Aorta (tissue), 5 donors: ENCODE data around the gene SETD5. TPM values are rescaled to one million over a fixed set of nuclear protein-coding genes. Genes with fewer than 3 reads are reported as not detected.

Source experiments
- ATAC-seq: fragments of 200-7000 bp; cut with Tn5 transposase; one replicate; pipeline ENCODE4 v1.9.1; 2022; ENCODE audit warnings: moderate library complexity; ENCODE audit not compliant: low FRiP score
- DNase-seq, 2 donors: peaks; one replicate each; pipeline ENCODE4 v3.0.0-alpha.2; 2020
- H3K27ac ChIP-seq, 2 donors: one replicate each; pipeline ENCODE4 v1.5.1; 2013; ENCODE audit warnings: low read length in 2 of 2, mild to moderate bottlenecking in 2 of 2, moderate library complexity in 2 of 2, control low read depth in 1 of 2, inconsistent platforms in 1 of 2, low read depth in 1 of 2
- H3K27me3 ChIP-seq, 2 donors: one replicate each; pipeline ENCODE4 v1.6.1; 2013; ENCODE audit warnings: control low read depth in 1 of 2, low read length in 1 of 2, mild to moderate bottlenecking in 1 of 2, moderate library complexity in 1 of 2; ENCODE audit not compliant: insufficient read depth in 2 of 2, control insufficient read depth in 1 of 2
- H3K36me3 ChIP-seq, 2 donors: one replicate each; pipeline ENCODE4 v1.6.1; 2013; ENCODE audit warnings: control low read depth in 1 of 2, low read length in 1 of 2, mild to moderate bottlenecking in 1 of 2; ENCODE audit not compliant: insufficient read depth in 2 of 2, control insufficient read depth in 1 of 2
- H3K4me1 ChIP-seq, 2 donors: one replicate each; pipeline ENCODE4 v1.6.1; 2013; ENCODE audit warnings: low read length in 2 of 2, control low read depth in 1 of 2, mild to moderate bottlenecking in 1 of 2, moderate library complexity in 1 of 2; ENCODE audit not compliant: insufficient read depth in 2 of 2, control insufficient read depth in 1 of 2
- H3K4me3 ChIP-seq, 2 donors: one replicate each; pipeline ENCODE4 v1.5.1; 2013; ENCODE audit warnings: low read length in 2 of 2, control low read depth in 1 of 2, mild to moderate bottlenecking in 1 of 2
- H3K9me3 ChIP-seq: one replicate; pipeline ENCODE4 v1.6.1; 2013; ENCODE audit warnings: mild to moderate bottlenecking, low read length; ENCODE audit not compliant: control insufficient read depth
- WGBS, 2 donors: extraction: QIAGEN DNeasy Blood & Tissue Kit; methylation state at CpG; one replicate each; pipeline ENCODE4 v1.1.7; 2013; 5-methylcytosine and 5-hydroxymethylcytosine counted together
- intact Hi-C, 2 donors: fragments of 100-400 bp; cut with DNase I; formaldehyde crosslinking; loops; one replicate each; pipeline versions ENCODE4 v1.14.2 to v1.15.0; 2022
- polyA plus RNA-seq, 2 donors: library from polyadenylated mRNA; stranded (reverse); fragments of 200-250 nt; gene quantifications; one replicate each; pipeline ENCODE4 v1.2.3, GENCODE V29; 2013
- total RNA-seq, 2 donors: library from RNA; stranded (reverse); fragmentation: NEBNext Ultra II Directional; extraction: Animal tissue kit (Norgen Biotek cat#: 25700); gene quantifications; one replicate each; pipeline ENCODE4 v1.2.1, GENCODE V29; 2021
- donor health status: healthy with polysubstance abuse.
- donor health status: Bipolar disorder and iron deficiency.
- donor health status: DM: no; HTN: no; CAD: no.
- donor health status: DM: no; HTN: no; CAD: no.
- donor health status: DM: yes; HTN: yes; CAD: no.

The SETD5 gene
- total and polyA plus RNA-seq, 4 donors, result 13.9 to 200 (median 92.7) TPM

DNA sequence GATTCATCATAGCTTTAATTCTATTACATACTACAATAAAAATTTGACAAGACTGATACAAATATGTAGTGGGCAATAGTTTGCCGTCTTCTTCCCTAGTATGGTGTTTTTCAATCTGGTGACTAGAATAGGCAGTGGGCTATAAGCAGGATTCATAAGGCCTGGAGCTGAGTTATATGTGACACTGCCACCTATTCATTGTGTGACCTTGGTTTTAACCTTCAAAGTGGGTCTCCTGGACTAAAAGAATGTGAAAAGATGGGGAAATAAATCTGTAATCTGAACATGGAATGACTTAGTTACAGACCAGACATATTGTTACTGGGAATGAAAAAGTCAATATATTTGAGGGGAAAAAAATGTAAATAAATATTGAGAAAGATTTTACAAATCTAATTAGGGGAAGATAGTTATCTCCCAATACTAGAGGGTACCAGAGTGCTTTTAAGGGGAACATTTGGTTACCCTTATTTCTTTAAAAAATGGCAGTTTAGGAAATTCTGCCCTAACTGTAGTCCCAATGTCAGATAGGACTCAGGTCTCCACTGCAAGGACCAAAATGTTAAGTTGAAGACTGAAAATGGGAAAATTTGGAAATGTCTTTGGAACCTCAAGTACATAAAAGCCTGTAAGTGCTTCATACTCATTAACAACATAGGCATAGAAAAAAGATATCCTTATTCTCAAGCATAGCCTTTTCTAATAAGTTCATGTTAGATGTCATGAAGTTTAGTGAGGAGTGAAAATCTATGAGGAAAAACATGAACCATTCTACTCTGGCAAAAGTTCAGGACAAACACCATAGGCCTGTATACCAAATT lies 10.7 kb upstream of the SETD5 start:
- ATAC-seq (no peak), DNase-seq (no peak)
- Histone ChIP-seq H3K36me3 (peaks cover 3 to 16% of the 10 kb centered on the region in 2 donors), H3K27me3 (no peaks in the 10 kb centered on the region), H3K4me3 (no peak overlapping the region), H3K27ac (no peak overlapping the region), H3K9me3 (no peaks in the 10 kb centered on the region), H3K4me1 (no peaks in the 10 kb centered on the region)
- intact Hi-C loops, result loop anchor here (5.0 to 10.0 kb wide), 3 partner anchors 36 to 58 kb away; no protein-coding TSS in a partner anchor
- WGBS, 2 donors, result 0 to 27% methylated on average over 1 of the region's 1 CpG

DNA sequence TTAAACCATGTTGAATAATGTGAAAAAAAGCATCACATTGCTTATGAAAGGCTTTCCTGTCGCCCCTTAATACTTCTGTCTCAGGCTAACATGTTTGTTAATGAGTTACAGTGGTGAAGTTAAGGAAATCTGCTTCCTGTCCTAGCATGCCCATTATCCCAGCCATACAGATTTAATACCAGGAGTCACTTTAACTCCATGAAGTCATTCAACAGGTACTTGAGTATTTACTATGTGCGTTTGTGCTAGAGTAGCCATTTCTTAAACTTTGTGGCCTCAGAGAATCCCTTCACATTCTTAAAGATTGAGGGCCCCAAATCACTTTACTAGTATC lies 10.1 kb upstream of the SETD5 start:
- Histone ChIP-seq H3K27me3 (no peaks in the 10 kb centered on the region), H3K27ac (no peak overlapping the region), H3K4me3 (no peak overlapping the region), H3K9me3 (no peaks in the 10 kb centered on the region), H3K4me1 (no peaks in the 10 kb centered on the region), H3K36me3 (peaks cover 3 to 16% of the 10 kb centered on the region in 2 donors)
- 70 to 72% methylated on average over 2 of the region's 2 CpGs for WGBS, 2 donors
- ATAC-seq, result no peak
- DNase-seq, result no peak
- intact Hi-C loops, result loop anchor here (5.0 to 10.0 kb wide), 3 partner anchors 35 to 58 kb away; no protein-coding TSS in a partner anchor

DNA sequence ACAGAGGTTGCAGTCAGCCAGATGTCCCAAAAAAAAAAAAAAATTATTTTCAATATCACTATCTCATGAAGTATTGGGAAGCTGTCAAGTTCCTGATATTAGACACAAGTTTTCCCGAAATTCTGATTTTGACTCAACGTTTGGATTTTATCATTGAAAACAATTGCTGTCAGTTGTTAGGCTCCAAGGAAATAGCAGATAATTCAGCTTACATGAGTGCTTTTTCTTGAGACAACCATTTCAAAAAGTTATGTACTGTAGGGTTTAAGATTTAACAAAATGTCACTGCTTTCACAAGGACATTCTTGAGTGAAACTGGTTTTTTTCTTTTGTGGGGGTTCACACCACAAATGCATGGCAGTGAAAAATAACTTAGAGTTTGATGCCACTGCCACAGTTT lies 9.3 kb upstream of the SETD5 start:
- Histone ChIP-seq H3K9me3 (no peaks in the 10 kb centered on the region), H3K4me1 (no peaks in the 10 kb centered on the region), H3K27ac (no peak overlapping the region), H3K36me3 (peaks cover 3 to 14% of the 10 kb centered on the region in 2 donors), H3K4me3 (no peak overlapping the region), H3K27me3 (no peaks in the 10 kb centered on the region)
- no peak for ATAC-seq
- DNase-seq, result no peak
- WGBS, 2 donors, result 66 to 75% methylated on average over 2 of the region's 2 CpGs
- intact Hi-C loops, result loop anchor here (5.0 to 10.0 kb wide), 3 partner anchors 34 to 57 kb away; no protein-coding TSS in a partner anchor

DNA sequence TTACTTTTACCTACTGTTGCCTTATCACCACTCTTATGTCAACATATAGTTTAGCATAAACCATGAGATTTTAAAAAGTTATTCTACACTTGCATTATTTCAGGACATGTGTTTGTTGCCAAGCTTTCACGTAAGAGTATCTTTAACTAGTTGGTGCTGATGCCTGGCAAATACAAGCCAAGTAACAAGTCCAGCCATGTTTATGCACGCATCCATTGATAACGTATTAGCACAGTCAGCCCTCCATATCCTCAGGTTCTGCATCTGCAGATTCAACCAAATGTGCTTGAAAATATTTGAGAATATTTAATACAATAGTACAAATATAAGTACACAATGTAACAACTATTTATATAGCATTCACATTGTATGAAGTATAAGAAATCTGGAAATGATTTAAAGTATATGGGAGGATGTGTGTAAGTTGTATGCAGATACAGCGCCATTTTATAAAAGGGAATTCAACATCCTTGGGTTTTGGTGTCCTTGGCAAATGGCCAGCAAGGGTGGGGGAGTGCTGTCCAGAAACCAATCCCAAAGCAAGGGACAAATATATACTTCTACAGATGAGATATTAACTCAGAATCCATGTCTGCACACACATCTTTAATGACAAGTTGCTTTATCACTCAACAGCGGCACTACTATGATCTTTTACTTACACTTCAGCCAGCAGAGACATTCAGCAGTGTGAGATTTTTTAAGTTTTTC lies 8.7 kb upstream of the SETD5 start:
- Histone ChIP-seq H3K27ac (no peak overlapping the region), H3K36me3 (peaks cover 3 to 14% of the 10 kb centered on the region in 2 donors), H3K4me1 (no peaks in the 10 kb centered on the region), H3K27me3 (no peaks in the 10 kb centered on the region), H3K9me3 (no peaks in the 10 kb centered on the region), H3K4me3 (no peak overlapping the region)
- WGBS, 2 donors, result 75 to 76% methylated on average over 5 of the region's 5 CpGs
- intact Hi-C loops, result loop anchor here (5.0 to 10.0 kb wide), 3 partner anchors 34 to 56 kb away; no protein-coding TSS in a partner anchor
- ATAC-seq (no peak), DNase-seq (no peak)

DNA sequence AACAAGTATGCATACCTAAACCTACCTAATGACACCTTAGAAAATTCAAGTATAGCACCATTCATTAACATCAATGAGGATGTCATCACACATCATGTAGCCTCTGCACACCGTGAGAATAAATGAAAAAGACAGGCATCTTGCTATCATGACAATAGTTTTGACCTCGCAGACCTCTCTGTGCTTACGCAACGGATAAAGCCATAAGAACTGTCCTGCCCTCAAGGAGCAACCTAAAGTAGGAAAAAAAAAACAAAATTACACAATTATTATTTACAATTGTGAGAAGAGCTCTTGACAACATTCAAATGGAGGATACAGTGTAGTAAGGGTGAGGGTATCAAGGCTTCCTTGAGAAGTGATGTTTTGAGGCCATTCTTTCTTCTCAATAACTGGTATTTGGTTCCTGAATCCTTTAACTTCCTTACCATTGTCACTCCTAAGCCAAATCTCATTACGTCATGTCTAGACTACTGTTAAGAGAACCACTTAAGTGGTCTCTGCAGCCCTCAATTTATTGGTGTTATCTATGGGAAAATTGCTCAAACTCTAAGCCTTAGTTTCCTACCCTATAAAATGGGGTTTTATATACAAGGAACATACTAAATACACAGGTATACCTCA lies 7.0 kb upstream of the SETD5 start:
- H3K27me3 ChIP-seq, result no peaks in the 10 kb centered on the region
- no peak for DNase-seq
- H3K4me1 ChIP-seq, result no peaks in the 10 kb centered on the region
- peaks cover 3 to 6% of the 10 kb centered on the region in 2 donors for H3K36me3 ChIP-seq
- H3K9me3 ChIP-seq, result no peaks in the 10 kb centered on the region
- H3K4me3 ChIP-seq, result no peak overlapping the region
- no peak for ATAC-seq
- H3K27ac ChIP-seq, result no peak overlapping the region
- WGBS, 2 donors, result 86 to 88% methylated on average over 5 of the region's 5 CpGs
- intact Hi-C loops, result no loop called here

DNA sequence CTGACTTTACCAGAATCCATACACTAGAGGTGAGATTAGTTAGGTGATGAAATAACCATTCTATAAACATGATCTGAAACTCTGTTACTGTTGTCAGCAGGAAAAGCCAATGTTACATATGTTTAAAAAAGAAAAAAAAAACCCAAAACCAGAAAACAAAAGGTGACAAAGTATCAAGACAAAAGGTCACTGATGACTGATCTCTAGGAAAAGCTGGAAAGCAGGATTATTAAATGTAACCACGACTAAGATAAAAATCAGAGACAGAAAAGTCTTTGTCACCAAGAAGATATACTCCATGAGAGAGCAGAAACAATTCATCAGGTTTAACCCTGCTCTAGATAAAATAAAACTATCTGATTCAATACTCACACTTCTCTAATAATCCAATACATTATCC lies 5.4 kb upstream of the SETD5 start:
- no peak overlapping the region for H3K4me3 ChIP-seq
- H3K36me3 ChIP-seq, result peaks cover 3 to 6% of the 10 kb centered on the region in 2 donors
- 29 to 51% methylated on average over 1 of the region's 1 CpG for WGBS, 2 donors
- ATAC-seq (no peak), DNase-seq (no peak)
- H3K9me3 ChIP-seq, result no peaks in the 10 kb centered on the region
- no peaks in the 10 kb centered on the region for H3K4me1 ChIP-seq
- no peak overlapping the region for H3K27ac ChIP-seq
- intact Hi-C loops, result no loop called here
- H3K27me3 ChIP-seq, result no peaks in the 10 kb centered on the region

DNA sequence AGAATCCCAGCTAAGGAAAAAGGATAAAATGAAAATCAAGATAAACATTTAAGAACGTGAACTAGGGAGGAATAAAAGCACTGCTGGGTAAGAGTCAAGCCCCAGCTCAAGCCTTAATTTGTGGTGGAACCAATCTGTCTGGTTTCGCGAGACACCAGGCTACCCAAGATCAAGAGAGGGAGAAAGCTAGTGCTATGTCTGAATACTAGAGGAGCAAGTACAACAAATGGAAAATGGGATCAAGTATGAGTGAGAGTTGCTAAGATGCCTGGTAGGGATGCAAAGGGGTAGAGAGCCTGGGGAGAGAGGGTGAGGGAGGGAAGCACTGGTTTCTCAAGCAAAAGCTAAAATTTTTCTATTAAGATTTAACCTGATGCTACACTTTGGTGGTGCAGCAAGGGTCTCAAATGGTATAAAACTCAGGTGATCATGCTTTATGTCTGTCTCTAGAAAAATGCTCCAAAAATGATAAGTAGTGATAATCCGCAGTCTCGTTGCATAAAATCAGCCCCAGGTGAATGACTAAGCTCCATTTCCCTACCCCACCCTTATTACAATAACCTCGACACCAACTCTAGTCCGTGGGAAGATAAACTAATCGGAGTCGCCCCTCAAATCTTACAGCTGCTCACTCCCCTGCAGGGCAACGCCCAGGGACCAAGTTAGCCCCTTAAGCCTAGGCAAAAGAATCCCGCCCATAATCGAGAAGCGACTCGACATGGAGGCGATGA lies 1.7 kb upstream of the SETD5 start:
- no peaks in the 10 kb centered on the region for H3K9me3 ChIP-seq
- peaks cover under 1 to 1% of the 10 kb centered on the region in 2 donors for H3K36me3 ChIP-seq
- ATAC-seq (no peak), DNase-seq (no peak)
- peak overlapping the region; percentile 49 to 66 for H3K4me3 ChIP-seq
- H3K4me1 ChIP-seq, result no peaks in the 10 kb centered on the region
- intact Hi-C loops, result no loop called here
- peak overlapping the region; percentile 58 to 63 for H3K27ac ChIP-seq
- no peaks in the 10 kb centered on the region for H3K27me3 ChIP-seq
- whole genome bisulfite sequencing, 2 donors, result 1 to 2% methylated on average over 15 of the region's 15 CpGs

DNA sequence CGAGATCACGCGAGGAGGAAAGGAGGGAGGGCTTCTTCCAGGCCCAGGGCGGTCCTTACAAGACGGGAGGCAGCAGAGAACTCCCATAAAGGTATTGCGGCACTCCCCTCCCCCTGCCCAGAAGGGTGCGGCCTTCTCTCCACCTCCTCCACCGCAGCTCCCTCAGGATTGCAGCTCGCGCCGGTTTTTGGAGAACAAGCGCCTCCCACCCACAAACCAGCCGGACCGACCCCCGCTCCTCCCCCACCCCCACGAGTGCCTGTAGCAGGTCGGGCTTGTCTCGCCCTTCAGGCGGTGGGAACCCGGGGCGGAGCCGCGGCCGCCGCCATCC lies 1.1 kb upstream of the SETD5 start:
- Histone ChIP-seq H3K27ac (peak overlapping the region; percentile 58 to 91), H3K36me3 (peaks cover 0 to 1% of the 10 kb centered on the region in 2 donors), H3K4me3 (peak overlapping the region; percentile 49 to 66), H3K27me3 (no peaks in the 10 kb centered on the region), H3K4me1 (no peaks in the 10 kb centered on the region), H3K9me3 (no peaks in the 10 kb centered on the region)
- DNase-seq (peak in 1 of 2 donors; percentile 92), ATAC-seq (peak; percentile 74)
- 0 to 1% methylated on average over 18 to 25 of the region's 25 CpGs for WGBS, 2 donors
- intact Hi-C loops, result no loop called here
